Germinal center (tissue), 1 donor: Measurements from ENCODE around the gene ZNF746.
A peak's percentile ranks its signal among the peaks of the same experiment; 100 is the strongest.

Experiments
- DNase-seq: peaks from one replicate; pipeline ENCODE4 v3.0.0; 2012; ENCODE audit warnings: mixed read lengths, low spot score

ZNF746 gene

GRCh38 chr7:149427893-149428292 is 69.7 kb downstream of the ZNF746 start:
- no peak for DNase-seq

DNA sequence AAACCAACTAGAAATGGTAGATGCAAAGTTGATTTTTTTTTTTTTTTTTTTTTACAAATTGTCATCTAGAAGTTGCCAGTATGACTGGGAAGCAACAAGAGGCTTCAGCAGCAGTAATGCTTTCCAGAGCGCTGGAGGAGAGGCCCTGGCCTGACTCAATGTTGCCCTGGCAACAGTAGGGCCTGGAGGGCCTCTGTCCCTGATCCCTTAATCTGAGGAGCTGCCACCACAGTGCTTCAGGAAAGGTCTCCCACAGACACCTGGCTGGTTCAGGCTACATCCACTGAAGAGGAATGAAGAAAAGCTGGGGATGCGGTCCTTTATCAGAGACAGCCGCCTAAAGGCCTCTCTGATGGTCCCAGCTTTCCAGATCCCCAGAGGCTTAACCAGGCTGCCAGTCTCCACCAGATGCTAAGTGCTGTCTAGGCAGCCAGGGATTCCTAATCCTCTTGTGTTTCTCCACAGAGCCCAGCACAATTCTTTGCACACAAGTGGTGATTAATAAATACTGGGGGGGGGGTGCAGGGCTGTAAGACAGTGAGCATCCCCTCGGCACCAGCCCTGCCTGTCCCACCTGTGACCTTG is 70.4 kb downstream of the ZNF746 start:
- no peak for DNase-seq

DNA sequence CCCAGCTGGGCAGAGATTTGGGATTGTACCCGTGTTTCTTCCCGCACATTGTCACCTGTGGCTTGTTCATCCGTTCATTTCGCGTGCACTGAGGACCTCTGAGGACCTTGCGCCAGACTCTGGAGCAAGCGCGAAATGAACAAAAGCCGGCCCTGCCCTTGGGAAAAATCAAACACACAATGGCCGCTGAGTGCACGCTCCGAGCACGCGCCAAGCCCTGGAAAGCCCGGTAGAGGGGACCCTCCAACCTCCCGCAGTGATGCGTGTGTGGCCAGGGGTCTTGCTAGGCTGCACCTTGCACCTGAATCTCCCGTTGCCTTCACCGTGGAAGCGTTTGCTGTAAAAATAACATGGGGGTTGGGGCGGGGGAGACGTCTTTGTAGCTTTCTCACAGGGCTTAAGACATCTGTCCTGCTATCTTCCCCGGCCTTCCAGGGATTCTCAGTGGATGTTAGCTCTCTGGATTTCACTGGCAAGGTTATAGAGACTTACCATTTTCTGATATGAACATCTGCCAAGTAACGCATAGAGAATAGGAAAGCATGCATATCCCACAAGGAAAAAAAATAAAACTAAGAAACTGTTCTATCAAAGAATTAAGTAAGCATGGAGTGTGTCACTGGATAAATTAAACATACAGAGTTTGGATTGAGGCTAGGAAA is 74.0 kb downstream of the ZNF746 start:
- DNase-seq: no peak

DNA sequence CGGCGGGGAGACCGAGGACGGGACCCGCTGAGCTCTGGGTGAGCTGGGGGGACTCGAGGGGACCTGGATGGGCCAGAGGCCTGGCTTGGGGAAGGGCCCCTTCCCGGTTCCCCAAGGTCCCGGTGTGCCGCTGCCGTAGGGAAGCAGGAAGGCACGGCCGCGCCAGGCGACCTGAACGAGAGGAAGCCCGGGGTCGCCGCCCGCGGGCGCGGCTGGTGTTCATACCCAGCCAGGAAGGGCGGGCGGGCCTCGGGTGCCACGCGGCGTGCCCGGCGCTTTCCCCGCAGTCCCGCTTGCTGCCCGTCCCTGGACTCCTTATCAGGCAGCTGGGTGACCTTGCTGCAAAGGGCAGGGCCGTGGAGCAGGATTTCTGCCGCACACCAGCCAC is 74.7 kb downstream of the ZNF746 start:
- peak; percentile 39 for DNase-seq
